Stimulated activated CD4-positive, alpha-beta T cell treated with anti-CD3 and anti-CD28 coated beads, Interleukin-4, amount 100 ng/mL, for 24 hours (primary cell): ENCODE measurements around the gene KRTAP22-1.

Source experiments
- DNase-seq: peaks from one replicate; pipeline ENCODE4 v3.0.0-alpha.2; 2020

KRTAP22-1 gene

DNA sequence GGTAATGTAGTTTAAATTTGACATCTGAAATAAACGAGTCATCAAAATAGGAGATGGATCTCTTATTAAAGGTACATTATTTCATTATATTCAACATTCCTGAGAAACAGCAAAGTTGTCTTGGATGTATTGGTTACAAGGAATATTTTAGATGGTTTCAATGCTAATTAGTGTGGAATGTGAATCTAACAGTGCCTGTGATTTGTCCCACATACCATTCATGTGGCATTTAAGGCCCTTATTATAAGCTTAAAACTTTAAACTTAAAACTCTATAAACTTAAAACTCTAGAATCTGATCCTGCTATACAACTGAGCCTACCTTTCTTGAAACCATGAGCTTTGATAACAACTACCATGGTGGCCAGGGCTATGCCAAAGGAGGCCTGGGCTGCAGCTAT, at the start of gene KRTAP22-1:
Gene KRTAP22-1 (plus strand): TSS at position 301 of the 400 bp plus-strand sequence.
- no peak for DNase-seq

DNA sequence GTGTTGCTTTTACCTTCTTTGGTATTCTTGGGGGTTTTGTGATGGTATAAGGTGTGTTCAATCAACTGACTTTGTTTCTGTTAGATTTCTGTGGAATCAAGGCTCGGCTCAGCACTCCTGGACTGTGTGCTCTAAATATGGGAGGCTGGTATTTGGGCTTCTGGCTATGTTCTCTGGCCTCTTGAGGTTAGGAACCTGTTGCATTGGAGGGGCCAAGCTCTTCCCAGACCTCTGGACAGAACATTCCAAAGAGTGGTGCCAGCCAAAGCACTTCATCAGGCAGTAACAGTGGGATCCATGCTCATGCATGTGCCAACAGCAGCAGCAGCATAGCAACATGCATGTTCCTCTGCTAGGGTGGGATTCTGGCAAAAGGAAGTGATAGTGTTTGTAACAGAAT, 48.1 kb upstream of the KRTAP22-1 start:
- no peak for DNase-seq

DNA sequence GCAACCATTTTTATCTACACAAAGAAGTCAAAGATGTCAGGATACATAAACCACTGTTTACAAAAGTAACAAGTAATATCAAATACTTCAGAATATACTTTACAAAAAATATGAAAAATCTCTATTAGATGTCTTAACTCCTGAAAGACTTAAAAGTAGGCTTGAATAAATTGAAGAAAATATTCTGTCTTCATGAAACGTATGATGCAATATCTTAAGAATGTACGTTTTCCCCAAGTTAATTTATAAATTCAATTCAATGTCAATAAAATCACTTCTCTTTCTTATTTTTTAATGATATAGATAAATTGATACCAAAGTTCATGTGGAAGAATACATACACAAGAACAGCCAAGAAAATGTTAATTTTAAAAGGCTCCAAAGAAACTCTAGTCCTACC, 45.8 kb upstream of the KRTAP22-1 start:
- DNase-seq = no peak

DNA sequence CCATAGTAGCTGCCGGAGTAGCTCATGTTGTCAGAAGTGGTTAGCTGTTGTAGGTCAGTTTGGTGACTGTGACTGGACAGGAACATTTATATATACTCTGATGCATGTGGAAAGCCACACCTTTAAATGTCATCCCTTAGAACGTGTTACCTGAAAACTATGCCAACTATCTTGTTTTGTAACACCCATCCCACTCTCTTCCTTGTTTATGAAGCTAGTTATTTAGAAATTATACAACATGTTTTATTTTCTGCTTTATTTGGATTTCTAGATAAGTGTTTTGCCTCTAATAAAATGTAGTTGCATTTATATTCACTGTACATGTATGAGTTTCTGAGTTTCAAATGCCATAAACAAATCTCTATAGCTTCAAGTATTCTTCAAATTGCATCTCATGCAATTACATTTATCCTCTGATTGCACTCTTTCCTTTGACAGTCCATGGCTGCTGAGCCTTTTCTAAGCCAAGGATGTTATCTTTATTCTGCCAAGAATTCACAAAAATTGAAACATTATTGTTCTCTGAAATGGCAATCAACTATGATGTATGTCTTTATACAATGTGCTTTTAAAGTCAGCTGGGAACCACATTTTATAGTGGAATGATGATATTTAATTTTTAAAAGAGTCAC, 39.5 kb upstream of the KRTAP22-1 start, which contains the start of gene KRTAP19-7:
Gene KRTAP19-7 (minus strand): TSS at position 51 of the 632 bp plus-strand sequence. CDS start 25 bp downstream, at position 26.
- DNase-seq = no peak

DNA sequence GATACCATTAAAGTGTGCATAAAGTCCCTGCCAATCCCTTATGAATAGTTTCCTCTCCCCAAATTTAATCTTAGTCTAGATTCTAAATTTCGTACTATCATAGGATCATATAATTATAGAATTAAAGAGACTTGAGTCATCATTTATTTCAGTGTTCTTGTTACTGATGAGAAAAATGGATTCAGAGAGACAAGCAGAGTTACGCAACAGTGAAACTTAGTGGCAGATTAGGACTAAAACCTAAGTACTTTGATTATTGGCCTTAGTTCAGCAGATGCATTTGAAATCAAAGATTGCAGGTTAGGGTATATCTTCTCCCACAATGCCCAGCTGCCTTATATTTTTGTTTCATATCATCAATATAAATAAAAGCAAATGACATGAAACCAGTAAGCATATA, 38.9 kb upstream of the KRTAP22-1 start:
- no peak for DNase-seq

- no peak for DNase-seq
Observed at GRCh38 chr21:30563072-30563471, 37.8 kb upstream of the KRTAP22-1 start.

DNA sequence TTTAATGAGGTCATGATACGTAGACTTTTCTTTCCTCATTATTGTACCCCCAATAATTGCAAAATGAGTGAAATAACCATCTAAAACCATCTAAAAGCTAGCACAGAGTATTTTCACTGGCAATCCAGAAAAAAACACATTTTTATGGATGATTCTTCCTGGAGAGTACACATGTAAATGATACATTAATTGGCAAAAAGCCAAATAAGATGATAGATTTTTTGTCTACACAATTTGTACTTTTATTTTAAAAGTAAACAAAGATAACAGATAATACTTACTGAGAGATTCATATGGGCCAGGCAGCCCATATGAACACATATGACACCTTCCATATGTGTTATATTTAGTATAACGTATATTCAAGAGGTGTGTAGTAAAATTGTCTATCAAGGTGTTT, 37.3 kb upstream of the KRTAP22-1 start:
- no peak for DNase-seq

- no peak for DNase-seq
Observed at GRCh38 chr21:30567617-30568016, 33.3 kb upstream of the KRTAP22-1 start.

- DNase-seq = no peak
Observed at GRCh38 chr21:30577766-30578165, 23.1 kb upstream of the KRTAP22-1 start.

- DNase-seq = no peak
Observed at GRCh38 chr21:30579346-30579745, 21.5 kb upstream of the KRTAP22-1 start.

DNA sequence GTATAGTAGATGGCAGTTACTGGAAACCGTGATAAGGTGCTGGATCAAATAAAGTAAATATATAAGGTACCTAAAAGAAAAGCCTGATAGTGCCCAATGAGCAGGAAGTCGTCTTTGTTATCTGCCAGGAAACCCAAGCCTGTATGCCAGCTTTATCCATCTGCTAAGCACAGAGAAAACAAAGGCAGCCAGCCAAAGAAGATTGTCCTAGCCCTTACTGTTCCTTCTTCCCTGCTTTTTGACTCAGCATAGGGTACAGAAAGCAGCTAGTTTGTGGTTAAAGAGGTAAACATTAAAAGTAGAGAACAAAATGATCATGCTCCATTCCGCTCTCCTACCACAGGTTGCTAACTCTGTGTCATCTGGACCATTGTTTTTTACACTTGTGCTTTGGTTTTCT, 20.8 kb upstream of the KRTAP22-1 start:
- DNase-seq = no peak

DNA sequence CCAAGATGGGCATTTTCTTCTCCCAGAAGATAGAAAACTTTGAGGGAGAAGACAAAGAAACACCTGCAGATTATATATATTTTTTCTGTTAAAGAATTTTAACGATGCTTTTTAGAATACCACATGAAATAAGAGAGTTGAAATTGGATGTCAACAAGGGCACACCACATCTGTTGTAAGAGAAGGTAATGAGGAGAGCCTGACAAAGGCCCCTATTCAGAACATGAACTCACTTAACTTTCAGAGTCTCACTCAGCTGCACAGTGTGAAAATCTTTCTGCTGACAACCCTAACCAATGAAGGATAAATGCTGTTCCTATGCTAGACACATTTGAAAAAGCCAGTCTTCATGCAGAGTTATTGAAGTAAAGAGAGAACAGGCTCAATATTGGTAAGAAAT, 18.0 kb upstream of the KRTAP22-1 start:
- no peak for DNase-seq

DNA sequence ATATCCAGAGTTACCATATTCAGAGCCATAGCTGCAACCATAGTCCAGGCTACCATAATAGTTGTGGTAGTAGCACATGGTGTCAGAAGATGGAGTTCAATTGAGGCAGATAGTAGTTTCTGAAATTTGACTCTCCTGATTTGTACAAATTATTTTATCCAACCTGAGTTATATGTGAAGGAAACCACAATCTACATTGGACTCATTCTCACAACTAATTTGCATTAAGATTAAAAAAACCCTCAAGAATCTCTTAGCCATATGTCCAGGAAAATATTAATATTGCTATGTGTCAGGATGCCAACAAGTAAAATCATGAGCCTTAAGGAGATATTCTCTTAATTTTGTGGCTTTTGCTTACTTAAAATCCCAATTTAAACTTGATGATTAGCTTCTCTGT, 10.6 kb upstream of the KRTAP22-1 start, which contains the start of gene KRTAP22-2:
Gene KRTAP22-2 (minus strand): TSS at position 101 of the 400 bp plus-strand sequence.
- DNase-seq = no peak

GRCh38 chr21:30592140-30592539, 8.7 kb upstream of the KRTAP22-1 start, which contains the start of gene KRTAP6-3:
Gene KRTAP6-3 (plus strand): TSS chr21:30592440. CDS start chr21:30592446, 6 bp downstream.
- DNase-seq = no peak

GRCh38 chr21:30598802-30599201, 2.1 kb upstream of the KRTAP22-1 start, which contains the start of gene KRTAP6-2:
Gene KRTAP6-2 (minus strand): TSS chr21:30598902. CDS start chr21:30598874, 28 bp downstream.
- DNase-seq = no peak

- DNase-seq = no peak
Observed at GRCh38 chr21:30605968-30606367, 5.1 kb downstream of the KRTAP22-1 start.

- DNase-seq = no peak
Observed at GRCh38 chr21:30612132-30612531, 11.2 kb downstream of the KRTAP22-1 start.

- DNase-seq = no peak
Observed at GRCh38 chr21:30613836-30614235, 12.9 kb downstream of the KRTAP22-1 start, which contains the start of gene KRTAP6-1. Gene KRTAP6-1 (minus strand): TSS chr21:30613930. CDS start chr21:30613904, 26 bp downstream.

DNA sequence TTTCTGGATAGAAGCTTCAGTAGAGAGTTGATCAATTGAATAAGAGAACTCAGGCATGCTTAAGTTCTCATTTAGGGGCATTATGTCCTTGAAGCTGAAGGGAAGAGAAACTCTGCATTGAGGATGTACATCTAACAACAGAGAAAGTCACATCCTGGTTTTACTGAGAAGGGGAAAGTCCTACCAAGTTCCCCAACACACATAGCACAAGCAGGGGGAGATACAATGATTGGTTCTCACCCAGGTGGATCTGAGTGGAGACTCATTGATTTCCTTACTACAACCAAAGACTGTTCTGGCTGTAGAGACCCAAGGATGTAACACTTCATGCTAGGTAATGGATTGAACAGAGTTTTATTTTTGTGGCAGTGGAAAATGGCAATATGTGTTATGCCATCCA, 14.3 kb downstream of the KRTAP22-1 start:
- no peak for DNase-seq

- DNase-seq = no peak
Observed at GRCh38 chr21:30616125-30616524, 15.2 kb downstream of the KRTAP22-1 start, which contains the start of gene KRTAP20-1. Gene KRTAP20-1 (plus strand): TSS chr21:30616425. CDS start chr21:30616455, 30 bp downstream.

GRCh38 chr21:30620080-30620479, 19.2 kb downstream of the KRTAP22-1 start:
- DNase-seq = no peak

GRCh38 chr21:30620522-30620921, 19.6 kb downstream of the KRTAP22-1 start, which contains the start of gene KRTAP20-4:
Gene KRTAP20-4 (plus strand): TSS chr21:30620627.
- no peak for DNase-seq

DNA sequence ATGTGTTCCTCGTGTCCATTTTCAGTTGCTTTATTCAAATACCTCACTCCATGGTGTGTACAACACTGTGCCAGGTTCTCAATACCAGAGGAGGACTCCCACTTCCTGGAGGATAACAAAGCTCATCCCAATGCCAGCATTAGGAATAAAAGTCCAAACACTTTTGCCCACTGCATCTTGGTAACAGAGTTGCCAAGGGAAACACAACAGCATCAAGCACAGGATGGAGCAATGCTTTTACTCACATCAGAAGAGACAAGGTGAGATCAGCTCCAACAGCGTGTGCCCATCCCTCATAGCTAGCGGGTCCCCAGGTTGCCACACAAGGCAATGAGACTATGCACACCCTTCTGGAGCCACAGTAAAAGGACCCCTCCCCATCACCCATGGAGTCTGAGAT, 22.5 kb downstream of the KRTAP22-1 start:
- DNase-seq = no peak

GRCh38 chr21:30625449-30626165, 24.7 kb downstream of the KRTAP22-1 start:
- no peak for DNase-seq
